ES-I3 (cell line): ENCODE results near the gene ELMO2.

Experiments
- H3K36me3 ChIP-seq: 2 replicates; pipeline ENCODE4 v1.6.1; 2013; ENCODE audit warnings: mild to moderate bottlenecking, low read length, control low read depth, moderate library complexity; ENCODE audit not compliant: insufficient read depth
- H3K4me1 ChIP-seq: 2 replicates; pipeline ENCODE4 v1.6.1; 2013; ENCODE audit warnings: mild to moderate bottlenecking, control low read depth, low read length; ENCODE audit not compliant: insufficient read depth
- H3K9ac ChIP-seq: 2 replicates; pipeline ENCODE4 v1.6.1; 2013; ENCODE audit warnings: low read depth, mild to moderate bottlenecking, low read length, moderate library complexity
- H3K9me3 ChIP-seq: 2 replicates; pipeline ENCODE4 v1.6.1; 2013; ENCODE audit warnings: mild to moderate bottlenecking, low read length, moderate library complexity; ENCODE audit not compliant: control insufficient read depth, insufficient read depth

Gene ELMO2

DNA sequence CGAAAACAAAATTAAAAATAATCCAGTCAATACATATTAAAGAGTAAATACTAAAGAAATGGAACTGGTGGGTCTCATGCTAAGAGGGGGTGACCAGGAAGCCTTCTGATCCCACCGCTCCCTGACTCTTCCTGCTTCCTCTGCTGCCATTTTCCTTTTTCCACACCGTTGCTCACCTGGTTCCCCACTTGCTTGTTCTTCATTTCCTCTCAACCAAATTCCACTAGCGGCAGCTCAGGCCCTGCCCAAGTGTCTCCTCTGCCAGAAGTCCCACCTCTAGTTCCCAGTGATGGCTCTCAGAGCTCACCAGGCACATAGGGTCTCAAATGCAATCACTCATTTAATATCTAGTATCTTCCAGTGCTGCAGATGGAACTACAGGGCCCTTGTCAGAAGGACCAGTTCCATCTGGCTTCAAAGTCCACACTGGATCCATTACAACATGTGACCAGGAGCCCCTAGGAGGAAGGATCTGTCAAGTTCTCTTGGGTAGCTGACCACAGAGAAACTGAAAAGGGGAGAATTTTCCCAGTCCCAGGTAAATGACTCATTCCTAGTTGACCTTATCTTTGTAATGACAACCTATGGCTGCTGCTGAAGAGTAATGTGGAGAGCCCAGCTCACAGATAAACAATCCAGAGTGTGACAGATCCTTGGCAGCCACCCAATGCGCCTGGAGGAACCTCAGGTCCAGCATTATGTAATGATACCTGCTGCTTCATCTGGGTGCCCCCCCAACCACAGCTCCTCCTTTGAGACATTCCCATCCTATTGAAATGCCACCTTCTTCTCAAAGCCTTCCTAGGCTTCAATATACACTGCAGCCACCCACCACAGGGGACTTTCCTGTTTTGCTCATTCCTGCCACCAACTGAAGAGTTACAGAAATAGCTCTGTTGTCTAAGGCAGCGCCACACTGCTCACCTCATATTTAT, 38.2 kb downstream of the ELMO2 start:
- no peak overlapping the region for H3K9ac ChIP-seq
- H3K36me3 ChIP-seq = peaks cover 9% of the 10 kb centered on the region
- 0 out of 2 replicates have a peak, but pooled peaks cover 10% of the 10 kb centered on the region for H3K4me1 ChIP-seq
- no peaks in the 10 kb centered on the region for H3K9me3 ChIP-seq

- peaks cover 6% of the 10 kb centered on the region for H3K36me3 ChIP-seq
- H3K4me1 ChIP-seq = 0 out of 2 replicates have a peak, but pooled peaks cover 10% of the 10 kb centered on the region
- no peak overlapping the region for H3K9ac ChIP-seq
- H3K9me3 ChIP-seq = no peaks in the 10 kb centered on the region
Observed at GRCh38 chr20:46367234-46367633, 39.2 kb downstream of the ELMO2 start.

GRCh38 chr20:46366826-46367225, 39.6 kb downstream of the ELMO2 start:
- H3K9ac ChIP-seq = no peak overlapping the region
- H3K4me1 ChIP-seq = 0 out of 2 replicates have a peak, but pooled peaks cover 10% of the 10 kb centered on the region
- H3K36me3 ChIP-seq = peaks cover 2% of the 10 kb centered on the region
- no peaks in the 10 kb centered on the region for H3K9me3 ChIP-seq

GRCh38 chr20:46365487-46366220, 40.8 kb downstream of the ELMO2 start:
- 0 out of 2 replicates have a peak, but pooled peaks cover 10% of the 10 kb centered on the region for H3K4me1 ChIP-seq
- H3K9ac ChIP-seq = no peak overlapping the region
- H3K9me3 ChIP-seq = no peaks in the 10 kb centered on the region
- no peaks in the 10 kb centered on the region; the same call in 1 of the 2 replicates for H3K36me3 ChIP-seq

DNA sequence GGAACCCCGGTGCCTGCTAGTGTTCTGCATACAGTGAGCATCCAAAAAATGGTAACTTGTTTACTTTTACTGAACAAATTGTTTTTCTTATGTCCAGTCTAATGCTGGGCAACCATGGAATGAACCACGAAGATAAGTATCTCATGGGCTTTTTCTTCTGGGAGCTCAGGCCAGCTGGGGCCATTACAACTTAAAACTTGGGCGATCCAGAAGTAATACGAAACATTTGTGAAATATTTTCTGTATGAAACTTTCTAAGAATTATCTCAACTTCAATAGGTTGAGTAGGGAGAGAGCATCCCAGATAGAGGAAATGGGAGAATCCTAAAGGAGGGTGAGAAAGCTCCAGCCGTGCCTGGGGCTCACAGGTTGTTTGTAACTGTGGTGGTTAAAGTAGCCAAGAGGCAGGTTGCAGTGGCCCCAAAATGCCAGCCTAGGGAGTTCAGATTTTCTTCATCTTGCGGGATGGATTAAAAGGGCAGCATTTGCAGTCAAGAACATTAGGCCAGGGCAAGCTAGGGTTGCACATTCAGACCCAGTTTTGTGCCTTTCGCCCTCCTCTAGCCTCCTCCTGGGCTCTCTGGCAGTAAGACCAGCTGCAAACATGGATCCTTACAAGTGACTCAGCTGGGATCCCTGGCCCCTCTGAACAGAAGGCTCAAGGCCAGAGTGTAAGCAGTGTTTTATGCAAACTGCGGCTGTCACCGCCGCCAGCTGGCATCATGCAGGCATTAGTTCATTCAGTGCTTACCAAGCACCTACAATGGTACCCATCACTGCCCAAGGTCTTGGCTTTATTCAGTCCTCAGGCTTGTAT, 41.5 kb downstream of the ELMO2 start:
- H3K36me3 ChIP-seq = no peaks in the 10 kb centered on the region; the same call in 1 of the 2 replicates
- 0 out of 2 replicates have a peak, but pooled peaks cover 10% of the 10 kb centered on the region for H3K4me1 ChIP-seq
- H3K9ac ChIP-seq = peak overlapping the region; percentile 81
- no peaks in the 10 kb centered on the region for H3K9me3 ChIP-seq

- H3K4me1 ChIP-seq = 0 out of 2 replicates have a peak, but pooled peaks cover 10% of the 10 kb centered on the region
- no peaks in the 10 kb centered on the region; the same call in 1 of the 2 replicates for H3K36me3 ChIP-seq
- no peaks in the 10 kb centered on the region for H3K9me3 ChIP-seq
- H3K9ac ChIP-seq = peak overlapping the region; percentile 96
Observed at GRCh38 chr20:46363874-46364669, 42.3 kb downstream of the ELMO2 start.

DNA sequence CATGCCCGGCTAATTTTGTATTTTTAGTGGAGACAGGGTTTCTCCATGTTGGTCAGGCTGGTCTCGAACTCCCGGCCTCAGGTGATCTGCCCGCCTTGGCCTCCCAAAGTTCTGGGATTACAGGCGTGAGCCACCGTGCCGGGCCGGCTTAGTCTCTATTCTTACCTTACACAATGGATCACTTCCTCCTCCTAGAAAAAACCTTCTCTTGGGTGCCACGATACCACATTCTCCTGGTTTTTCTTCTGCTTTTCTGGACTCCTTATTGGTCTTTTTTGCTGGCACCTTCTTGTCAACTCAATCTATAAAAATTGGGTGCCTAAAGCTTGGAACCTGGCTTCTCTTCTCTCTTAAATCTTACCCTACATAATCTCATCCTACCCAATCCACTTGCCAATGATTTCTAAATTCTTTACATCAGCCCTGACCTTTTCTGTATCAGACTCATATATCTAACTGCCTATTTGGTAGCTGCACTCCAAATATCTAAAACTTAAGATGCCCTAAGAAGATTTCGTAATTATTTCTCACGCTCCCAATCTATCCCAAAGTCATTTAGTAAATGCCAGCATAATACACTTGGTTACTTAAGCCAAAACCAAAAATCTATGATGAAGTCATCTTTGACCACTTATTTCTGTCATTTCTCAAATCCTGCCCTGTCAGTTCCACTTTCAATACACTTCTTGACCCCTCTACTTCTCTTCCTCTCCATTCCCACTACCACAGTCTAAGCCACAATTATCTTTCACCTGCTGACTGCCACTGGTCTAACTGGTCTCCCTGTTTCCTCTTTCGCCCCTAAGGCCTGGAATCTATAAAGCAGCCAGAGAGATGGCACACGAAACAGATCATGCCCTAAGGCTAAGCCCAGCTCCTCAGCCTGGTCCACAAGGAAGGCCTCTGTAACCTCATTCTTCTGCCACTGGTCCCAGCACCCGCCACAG, 43.2 kb downstream of the ELMO2 start:
- H3K4me1 ChIP-seq = 0 out of 2 replicates have a peak, but pooled peaks cover 10% of the 10 kb centered on the region
- no peaks in the 10 kb centered on the region; the same call in 1 of the 2 replicates for H3K36me3 ChIP-seq
- H3K9me3 ChIP-seq = no peaks in the 10 kb centered on the region
- H3K9ac ChIP-seq = peak overlapping the region; percentile 96

- no peak overlapping the region for H3K9ac ChIP-seq
- H3K36me3 ChIP-seq = no peaks in the 10 kb centered on the region
- H3K4me1 ChIP-seq = 0 out of 2 replicates have a peak, but pooled peaks cover 10% of the 10 kb centered on the region
Observed at GRCh38 chr20:46361811-46362210, 44.6 kb downstream of the ELMO2 start.

GRCh38 chr20:46361381-46361780, 45.0 kb downstream of the ELMO2 start:
- H3K4me1 ChIP-seq = 0 out of 2 replicates have a peak, but pooled peaks cover 10% of the 10 kb centered on the region
- no peak overlapping the region for H3K9ac ChIP-seq

More at GRCh38 chr20:46361811-46362210, 44.6 kb downstream of the ELMO2 start:
- H3K9me3 ChIP-seq = no peaks in the 10 kb centered on the region

GRCh38 chr20:46359233-46359751, 47.1 kb downstream of the ELMO2 start:
- H3K4me1 ChIP-seq = 0 out of 2 replicates have a peak, but pooled peaks cover 4% of the 10 kb centered on the region
- H3K36me3 ChIP-seq = no peaks in the 10 kb centered on the region; the same call in 1 of the 2 replicates
- H3K9ac ChIP-seq = no peak overlapping the region

More at GRCh38 chr20:46361381-46361780, 45.0 kb downstream of the ELMO2 start:
- Histone ChIP-seq H3K36me3 (no peaks in the 10 kb centered on the region), H3K9me3 (no peaks in the 10 kb centered on the region)

DNA sequence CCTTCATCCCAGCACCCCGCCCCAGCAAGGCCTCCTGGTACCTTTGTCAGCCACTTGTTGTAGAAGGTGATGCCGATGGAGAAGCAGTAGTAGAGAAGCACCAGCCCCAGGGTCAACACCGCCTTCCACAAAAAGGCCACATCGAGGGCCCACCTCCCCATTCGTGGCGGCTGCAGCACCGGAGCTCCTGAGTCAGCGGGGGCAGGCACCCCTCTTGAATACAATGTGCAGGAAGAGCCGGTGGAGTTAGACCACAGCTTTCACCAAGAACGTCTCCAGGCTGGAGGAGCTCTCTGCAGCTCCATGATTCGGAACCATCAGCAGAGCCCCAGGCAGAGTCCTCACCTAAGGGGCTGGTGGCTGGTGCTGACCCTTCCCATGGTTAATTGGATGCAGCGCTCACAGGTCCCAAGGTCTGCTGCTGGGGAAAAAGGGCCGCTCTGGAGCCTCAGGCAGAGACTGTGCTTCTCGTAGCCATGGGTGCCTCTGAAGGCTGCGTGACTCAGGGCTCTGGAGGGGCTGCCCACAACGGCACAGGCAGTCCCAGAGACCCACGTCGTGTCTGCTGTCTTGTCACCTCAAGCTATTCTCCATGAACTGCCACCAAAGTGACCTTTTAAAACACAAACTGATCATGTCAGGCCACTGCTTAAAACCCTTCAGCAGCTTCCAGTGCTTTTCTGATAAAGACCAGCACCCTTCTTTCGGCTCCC, 47.9 kb downstream of the ELMO2 start:
- Histone ChIP-seq H3K36me3 (no peaks in the 10 kb centered on the region; the same call in 1 of the 2 replicates), H3K9ac (no peak overlapping the region), H3K4me1 (0 out of 2 replicates have a peak, but pooled peaks cover 3% of the 10 kb centered on the region), H3K9me3 (no peaks in the 10 kb centered on the region)

More at GRCh38 chr20:46359233-46359751, 47.1 kb downstream of the ELMO2 start:
- no peaks in the 10 kb centered on the region for H3K9me3 ChIP-seq
